Stimulated activated CD8-positive, alpha-beta memory T cell treated with anti-CD3 and anti-CD28 coated beads, Interleukin-12 subunit alpha, Interleukin-12 subunit beta, amount 100 ng/mL, for 1 hour (primary cell): ENCODE measurements around the gene TRNAU1AP.

Experiments used
- DNase-seq: peaks from one replicate; pipeline ENCODE4 v3.0.0-alpha.2; 2020; ENCODE audit warnings: low read depth

TRNAU1AP gene

DNA sequence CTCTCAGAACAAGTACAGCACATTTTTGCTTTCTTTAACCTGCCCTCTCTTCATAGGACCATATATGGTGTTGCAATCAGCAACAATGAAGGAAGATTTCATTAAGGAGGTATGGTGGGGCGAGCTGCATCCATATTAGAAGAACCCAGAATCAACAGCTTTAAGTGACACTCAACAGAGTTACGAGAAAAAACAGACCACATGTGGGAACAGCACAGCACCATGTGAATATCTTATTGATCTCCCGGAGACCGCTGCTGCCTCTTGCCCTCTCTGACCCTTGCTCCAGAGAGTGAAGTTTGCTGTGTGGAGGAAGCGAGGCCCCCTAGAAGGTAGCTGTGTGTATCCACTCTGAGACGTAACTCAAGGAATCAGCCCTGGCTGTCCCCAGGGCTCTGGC lies 52.1 kb downstream of the TRNAU1AP start:
- DNase-seq = no peak

- DNase-seq = no peak
These were observed 53.9 kb downstream of the TRNAU1AP start for GRCh38 chr1:28606771-28607170.

- no peak for DNase-seq
These were observed 60.3 kb downstream of the TRNAU1AP start for GRCh38 chr1:28613175-28613574.
